ENCODE results near the gene SP110. TPM values are rescaled to one million over a fixed set of nuclear protein-coding genes. Genes with fewer than 3 reads are reported as not detected.
"Not testable (repeated sequence)": the region's sequence is repeated elsewhere in the genome, so short reads cannot be mapped to it uniquely, and the experiment has no call there.

SP110 gene
- total RNA-seq, 2 donors from 2014 or later: 10.8 to 11.6 TPM

- H3K9me3 ChIP-seq: no peaks in the 10 kb centered on the region
- H3K4me1 ChIP-seq: no peaks in the 10 kb centered on the region
- TF ChIP-seq CTCF (IDR thresholded peaks at IDR 0.05): no peak
- H3K27ac ChIP-seq: no peak overlapping the region
- H3K4me3 ChIP-seq: no peak overlapping the region
- intact Hi-C loops (cut with DNase I): no loop called here
- no peaks in the 10 kb centered on the region for H3K27me3 ChIP-seq
- H3K36me3 ChIP-seq: no peaks in the 10 kb centered on the region
- no peak for DNase-seq
- H3K9ac ChIP-seq (ENCODE audit: low read depth in 2 of 2, low read length in 2 of 2): no peak overlapping the region
Observed at GRCh38 chr2:230127195-230127594, 92.6 kb downstream of the SP110 start.

- Histone ChIP-seq H3K27me3 (no peaks in the 10 kb centered on the region), H3K27ac (no peak overlapping the region), H3K9me3 (no peaks in the 10 kb centered on the region), H3K9ac (ENCODE audit: low read depth in 2 of 2, low read length in 2 of 2) (no peak overlapping the region), H3K4me3 (no peak overlapping the region), H3K4me1 (no peaks in the 10 kb centered on the region), H3K36me3 (no peaks in the 10 kb centered on the region)
- no peak for DNase-seq
- TF ChIP-seq CTCF (IDR thresholded peaks at IDR 0.05): no peak
- intact Hi-C loops (cut with DNase I): no loop called here
Observed at GRCh38 chr2:230124757-230125431, 94.9 kb downstream of the SP110 start.

GRCh38 chr2:230124235-230124634, 95.5 kb downstream of the SP110 start:
- no peak overlapping the region for H3K27ac ChIP-seq
- no peaks in the 10 kb centered on the region for H3K9me3 ChIP-seq
- DNase-seq: no peak
- H3K4me3 ChIP-seq: no peak overlapping the region
- H3K36me3 ChIP-seq: no peaks in the 10 kb centered on the region
- no peaks in the 10 kb centered on the region for H3K4me1 ChIP-seq
- no peak overlapping the region for H3K9ac ChIP-seq (ENCODE audit: low read depth in 2 of 2, low read length in 2 of 2)
- H3K27me3 ChIP-seq: no peaks in the 10 kb centered on the region
- intact Hi-C loops (cut with DNase I): no loop called here
- TF ChIP-seq CTCF (IDR thresholded peaks at IDR 0.05): no peak

GRCh38 chr2:230120376-230120775, 99.4 kb downstream of the SP110 start:
- H3K27ac ChIP-seq; DNase-seq; H3K9me3 ChIP-seq; H3K4me3 ChIP-seq; H3K4me1 ChIP-seq; H3K9ac ChIP-seq (ENCODE audit: low read depth in 2 of 2, low read length in 2 of 2); H3K36me3 ChIP-seq; H3K27me3 ChIP-seq; intact Hi-C loops (cut with DNase I): not testable (repeated sequence)

GRCh38 chr2:230119827-230120226, 100.0 kb downstream of the SP110 start:
- H3K4me3 ChIP-seq; H3K4me1 ChIP-seq; H3K36me3 ChIP-seq; H3K9ac ChIP-seq (ENCODE audit: low read depth in 2 of 2, low read length in 2 of 2); DNase-seq; H3K27me3 ChIP-seq; H3K9me3 ChIP-seq; intact Hi-C loops (cut with DNase I); H3K27ac ChIP-seq: not testable (repeated sequence)

Other genes starting within 250 kb of the SP110 start
- gene SLC16A14, start 151.1 kb downstream of the SP110 start, total RNA-seq: 1 to 10 TPM; 5.3 to 7.9 TPM
- gene SP140, start 5.8 kb upstream of the SP110 start, total RNA-seq: 1 to 10 TPM; 1.7 to 2.2 TPM
- gene SP140L, start 107.2 kb upstream of the SP110 start, total RNA-seq: 10 to 100 TPM; 13.2 to 14.4 TPM
- gene SP100, start 196.2 kb upstream of the SP110 start, total RNA-seq: 10 to 100 TPM; 35.7 to 53.6 TPM

All from colonic mucosa (tissue), 4 donors.